Stimulated activated CD4-positive, alpha-beta T cell treated with anti-CD3 and anti-CD28 coated beads, Interleukin-1b, Interleukin-23, amount 100 ng/mL, for 24 hours (primary cell): Measurements from ENCODE around the gene RTF1.
"Not testable (repeated sequence)": the region's sequence is repeated elsewhere in the genome, so short reads cannot be mapped to it uniquely, and the experiment has no call there.

ENCODE experiments used
- DNase-seq, 4 experiments: peaks; one replicate each; pipeline ENCODE4 v3.0.0-alpha.2; 2020; ENCODE audit warnings: low read depth in 4 of 4, low spot score in 1 of 4

Gene RTF1

DNA sequence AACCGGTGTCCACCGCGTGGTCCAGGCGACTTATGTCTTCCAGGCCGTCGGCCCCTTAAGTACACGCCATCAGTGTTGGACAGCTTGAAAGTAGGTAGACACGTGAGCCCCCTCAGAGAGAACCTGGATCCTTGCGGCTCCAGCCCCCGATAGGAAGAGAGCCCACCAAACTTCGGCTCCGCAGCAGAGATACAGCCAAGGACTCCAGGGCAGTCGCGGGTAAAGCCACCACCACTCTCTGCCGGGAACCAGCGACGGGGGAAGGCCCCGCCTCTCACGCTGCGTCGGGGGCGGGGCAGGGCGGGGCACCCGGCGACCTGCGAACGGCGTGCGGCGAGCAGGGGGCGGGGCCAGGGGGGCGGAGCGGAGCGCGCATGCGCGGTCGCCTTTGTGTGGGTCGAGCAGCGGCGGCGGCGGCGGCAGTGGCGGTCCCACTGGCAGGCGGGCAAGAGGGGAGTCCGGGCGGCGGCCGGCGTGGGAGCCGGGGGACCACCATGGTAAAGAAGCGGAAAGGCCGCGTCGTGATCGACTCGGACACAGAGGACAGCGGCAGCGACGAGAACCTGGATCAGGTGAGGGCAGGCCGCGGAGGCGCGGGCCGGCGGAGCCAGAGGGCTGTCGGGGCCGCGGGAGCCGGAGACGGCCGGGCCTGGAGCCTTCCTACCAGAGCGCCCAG lies at the start of gene RTF1:
TSS of gene RTF1 (plus strand) at position 354 of the 676 bp plus-strand sequence. CDS start at position 375, 21 bp downstream.
- DNase-seq, result peak; percentile 89 to 100 (median 96)

DNA sequence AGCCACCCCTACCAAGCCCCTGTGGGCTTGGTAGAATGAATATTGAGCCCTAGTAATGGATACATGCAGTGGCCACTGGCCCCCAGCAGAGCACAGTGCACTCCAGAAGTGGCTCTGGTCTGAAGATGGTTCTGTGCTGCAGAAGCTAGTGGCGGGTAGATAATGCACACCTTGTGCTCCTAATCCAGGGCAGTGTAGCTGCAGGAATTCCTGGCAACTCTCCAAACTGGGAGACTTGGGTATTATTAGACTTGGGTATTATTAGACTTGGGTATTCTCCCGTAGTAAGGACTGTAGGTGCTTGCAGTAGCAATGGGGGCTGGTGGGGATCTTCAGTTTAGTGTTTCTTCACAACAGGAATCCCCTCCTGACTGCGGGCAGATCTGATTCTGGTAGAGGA lies 49.5 kb upstream of the RTF1 start:
- DNase-seq, result no peak

DNA sequence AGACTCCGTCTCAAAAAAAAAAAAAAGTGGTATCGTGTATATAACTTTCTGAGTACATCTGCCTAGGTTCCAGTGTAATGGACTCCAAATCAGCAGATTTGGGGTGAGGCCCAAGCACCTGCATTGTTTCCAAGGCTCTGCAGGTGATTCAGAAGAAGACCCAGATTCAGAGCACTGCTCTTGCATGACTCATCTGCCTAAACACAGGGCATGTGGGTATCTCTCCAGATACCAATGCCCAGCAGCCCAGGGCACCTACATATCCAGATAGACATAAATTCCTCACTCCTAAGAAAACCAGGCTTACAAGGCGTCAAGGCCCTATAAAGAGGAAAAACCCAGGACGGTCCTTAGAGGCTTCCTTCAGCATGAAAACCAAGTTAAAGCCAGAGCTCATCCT lies 38.9 kb upstream of the RTF1 start:
- no peak for DNase-seq

DNA sequence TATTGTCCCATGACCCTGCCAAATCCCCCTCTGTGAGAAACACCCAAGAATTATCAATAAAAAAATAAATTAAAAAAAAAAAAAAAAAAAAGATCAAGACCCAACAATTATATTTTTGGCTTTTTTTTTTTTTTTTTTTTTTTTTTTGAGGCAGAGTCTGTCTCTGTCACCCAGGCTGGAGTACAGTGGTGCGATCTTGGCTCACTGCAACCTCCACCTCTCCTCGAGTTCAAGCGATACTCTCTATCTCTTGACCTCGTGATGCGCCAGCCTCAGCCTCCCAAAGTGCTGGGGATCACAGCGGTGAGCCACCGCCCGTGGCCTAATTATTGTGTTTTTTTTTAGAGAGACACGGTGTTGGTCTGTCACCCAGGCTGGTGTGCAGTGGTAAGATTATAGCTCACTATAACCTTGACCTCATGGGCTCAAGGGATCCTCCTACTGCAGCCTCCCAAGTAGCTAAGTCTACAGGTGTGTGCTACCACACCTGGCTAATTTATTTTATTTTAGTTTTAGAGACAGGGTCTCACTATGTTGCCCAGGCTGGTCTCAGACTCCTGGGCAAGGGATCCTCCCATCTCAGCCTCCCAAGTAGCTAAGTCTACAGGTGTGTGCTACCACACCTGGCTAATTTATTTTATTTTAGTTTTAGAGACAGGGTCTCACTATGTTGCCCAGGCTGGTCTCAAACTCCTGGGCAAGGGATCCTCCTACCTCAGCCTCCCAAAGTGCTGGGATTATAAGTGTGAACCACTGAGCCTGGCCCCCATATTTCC lies 32.7 kb upstream of the RTF1 start:
- DNase-seq, result not testable (repeated sequence)

DNA sequence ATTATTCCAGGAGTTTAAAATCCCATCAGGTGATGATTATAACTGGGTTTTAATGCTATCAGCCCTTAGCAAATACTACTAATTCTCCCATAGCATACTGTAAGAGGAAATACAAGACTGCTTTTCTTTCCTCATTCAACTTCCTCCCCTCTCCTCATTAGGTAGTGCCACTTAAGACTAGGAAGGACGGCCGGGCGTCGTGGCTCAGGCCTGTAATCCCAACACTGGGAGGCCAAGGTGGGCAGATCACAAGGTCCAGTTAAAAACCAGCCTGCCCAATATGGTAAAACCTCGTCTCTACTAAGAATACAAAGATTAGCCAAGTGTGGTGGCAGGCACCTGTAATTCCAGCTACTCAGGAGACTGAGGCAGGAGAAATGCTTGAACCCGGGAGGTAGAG lies 29.2 kb upstream of the RTF1 start:
- DNase-seq, result no peak

DNA sequence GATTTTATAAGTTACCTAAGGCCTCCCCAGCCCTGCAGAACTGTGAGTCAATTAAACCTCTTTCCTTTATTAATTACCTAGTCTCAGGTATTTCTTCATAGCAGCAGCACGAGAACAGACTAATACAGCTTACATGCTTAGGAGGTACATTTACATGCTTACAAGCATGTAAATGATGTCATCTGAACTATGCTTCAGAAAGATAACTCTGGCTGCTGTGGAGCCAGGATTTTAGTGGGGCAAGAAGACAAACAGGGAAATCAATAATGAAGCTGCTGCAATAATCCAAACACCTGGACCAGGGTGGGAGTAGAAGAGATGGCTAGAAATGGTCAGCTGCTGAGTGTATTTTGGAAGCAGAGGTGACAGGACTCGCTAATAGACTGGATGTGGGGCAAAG lies 24.2 kb upstream of the RTF1 start:
- no peak for DNase-seq

DNA sequence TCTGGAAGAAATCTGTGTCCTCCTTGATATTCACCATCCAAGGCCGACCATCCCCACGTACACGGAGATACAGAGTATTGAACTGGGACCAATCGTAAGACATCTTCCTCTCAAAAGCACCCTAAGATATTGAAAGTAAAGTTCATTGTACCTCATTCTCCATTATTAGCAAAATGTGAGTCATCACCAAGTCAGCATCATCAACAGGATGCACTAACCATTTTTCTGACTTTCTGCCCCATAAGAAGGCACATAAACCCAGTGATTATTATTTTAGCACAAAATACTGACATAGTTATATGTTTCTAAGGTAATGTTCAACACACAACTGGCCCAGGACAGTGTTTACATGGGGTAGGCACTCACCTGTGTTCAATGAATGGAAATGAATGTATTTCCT lies 22.0 kb upstream of the RTF1 start:
- no peak for DNase-seq

DNA sequence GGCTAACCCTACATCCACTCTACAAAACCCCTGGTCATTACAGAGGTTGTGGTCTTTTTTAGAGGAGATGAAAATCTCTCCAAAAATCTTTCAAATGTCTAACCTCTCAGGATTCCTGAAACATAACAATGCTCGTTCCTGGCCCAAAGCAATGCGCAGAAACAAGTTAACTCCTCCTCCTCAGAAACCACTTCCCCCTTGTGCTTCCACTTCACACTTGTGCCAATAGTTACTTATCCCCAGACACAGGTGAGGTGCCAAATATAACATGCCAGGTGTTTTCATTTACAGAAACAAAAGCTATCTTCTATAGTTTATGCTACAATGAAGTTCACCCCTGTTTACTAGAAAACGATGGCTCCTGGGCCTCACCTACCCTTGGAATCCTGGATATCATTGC lies 20.8 kb upstream of the RTF1 start:
- no peak for DNase-seq

DNA sequence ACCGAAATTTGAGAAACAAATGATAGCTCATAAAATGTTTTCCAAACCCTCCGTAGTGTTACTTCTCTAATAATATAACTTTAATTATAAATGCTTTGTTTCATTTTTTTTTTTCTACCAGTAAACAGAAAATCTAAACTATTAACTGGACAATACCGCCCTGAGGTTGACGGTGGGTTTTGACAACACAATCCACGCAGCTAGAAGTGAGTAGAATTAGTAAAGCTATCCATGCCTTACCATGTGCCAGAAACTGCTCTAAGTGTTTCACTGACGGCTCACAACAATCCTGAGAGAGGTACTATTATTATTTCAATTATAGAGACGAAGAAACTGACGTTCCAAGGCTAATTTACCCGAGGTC lies 15.0 kb upstream of the RTF1 start:
- DNase-seq, result no peak

DNA sequence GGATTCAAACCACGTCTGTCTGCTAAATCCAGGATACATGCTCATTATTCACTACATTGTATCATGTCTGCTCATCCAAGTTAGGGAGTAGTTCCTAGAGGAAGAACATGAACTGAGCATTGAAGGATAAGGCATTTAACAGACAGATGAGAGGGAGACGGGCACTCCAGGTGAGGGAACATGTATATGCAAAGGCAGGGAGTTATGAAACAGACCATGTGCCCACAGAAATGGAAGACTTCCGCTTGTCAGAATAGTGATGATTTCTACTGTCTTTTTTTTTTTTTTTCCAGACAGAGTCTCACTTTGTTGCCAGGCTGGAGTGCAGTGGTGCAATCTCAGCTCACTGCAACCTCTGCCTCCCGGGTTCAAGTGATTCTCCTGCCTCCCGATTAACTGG lies 9.6 kb upstream of the RTF1 start:
- no peak for DNase-seq

DNA sequence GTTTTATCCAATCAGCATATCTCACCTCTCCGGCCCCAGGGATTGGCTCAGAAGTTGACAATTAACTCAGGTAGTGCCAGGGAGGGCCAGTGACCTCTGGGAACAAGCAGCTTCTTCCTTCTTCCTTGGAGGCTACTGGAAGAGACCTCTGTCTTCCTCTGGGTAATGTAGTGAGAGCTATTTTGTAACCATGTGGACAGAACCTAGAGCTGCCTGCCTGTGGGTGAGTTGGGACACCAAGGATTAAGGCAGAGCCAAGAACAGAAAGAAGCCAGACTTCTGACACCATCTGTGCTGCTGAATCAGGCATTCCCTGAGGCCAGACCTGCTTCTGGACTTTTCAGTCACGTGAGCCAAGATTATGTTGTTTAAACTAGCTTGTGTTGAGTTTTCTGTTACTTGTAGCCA lies 8.7 kb upstream of the RTF1 start:
- no peak for DNase-seq

DNA sequence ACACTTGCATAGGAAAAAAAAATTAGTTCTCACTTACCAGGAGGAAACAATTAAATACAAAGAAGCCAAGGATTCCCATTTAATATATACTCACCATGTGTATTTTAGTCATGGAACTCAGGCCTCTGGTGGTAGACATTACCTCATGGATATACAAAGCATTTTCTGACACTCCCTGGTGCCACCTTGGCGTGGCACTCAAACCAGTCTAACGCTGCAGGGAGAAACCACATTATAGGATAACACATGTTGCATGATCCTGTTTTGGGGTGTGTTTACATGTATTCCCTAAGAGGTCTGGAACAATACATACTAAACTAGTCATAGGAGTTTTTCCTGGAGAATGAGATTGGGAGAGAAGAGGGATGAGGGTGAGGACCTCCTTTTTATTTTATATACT lies 5.9 kb upstream of the RTF1 start:
- DNase-seq, result no peak

DNA sequence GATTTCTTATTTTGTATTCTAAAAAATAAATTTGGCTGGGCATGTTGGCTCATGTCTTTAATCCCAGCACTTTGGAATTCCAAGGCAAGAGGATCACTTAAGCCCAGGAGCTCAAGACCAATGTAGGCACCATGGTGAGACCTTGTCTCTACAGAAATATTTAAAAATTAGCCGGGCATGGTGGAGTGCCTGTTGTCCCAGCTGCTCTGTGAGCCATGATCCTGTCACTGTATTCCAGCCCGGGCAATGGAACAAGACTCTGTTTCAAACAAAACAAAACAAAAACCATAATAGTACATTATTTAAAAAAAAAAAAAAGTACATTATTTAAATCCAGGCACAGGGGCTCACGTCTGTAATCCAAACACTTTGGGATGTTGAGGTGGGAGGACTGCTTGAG lies 5.5 kb upstream of the RTF1 start:
- no peak for DNase-seq

DNA sequence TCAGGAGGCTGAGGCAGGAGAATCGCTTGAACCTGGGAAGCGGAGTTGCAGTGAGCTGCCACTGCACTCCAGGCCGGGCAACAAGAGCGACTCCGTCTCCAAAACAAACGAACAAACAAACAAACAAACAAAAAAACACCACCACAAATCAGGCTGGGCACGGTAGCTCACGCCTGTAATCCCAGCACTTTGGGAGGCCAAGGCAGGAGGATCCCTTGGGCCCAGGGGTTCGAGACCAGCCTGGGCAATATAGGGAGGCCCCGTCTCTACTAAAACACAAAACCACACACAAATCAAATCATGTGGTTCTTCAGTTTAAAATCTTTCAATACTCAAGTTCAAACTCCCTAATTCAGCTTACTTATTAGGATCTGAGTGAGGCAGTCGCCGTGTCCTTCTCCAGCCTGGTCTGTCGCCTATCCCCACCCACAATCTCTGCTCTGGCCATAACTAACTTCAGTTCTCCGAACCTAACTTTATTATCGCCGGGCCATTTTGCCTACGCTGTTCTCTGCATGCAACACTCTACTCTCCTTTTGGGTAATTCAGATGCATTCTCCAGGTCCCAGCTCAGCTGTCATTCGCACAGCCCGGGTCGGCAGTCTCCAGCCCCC lies 660 bp upstream of the RTF1 start:
- peak in 1 of 4 experiments; percentile 4 for DNase-seq

DNA sequence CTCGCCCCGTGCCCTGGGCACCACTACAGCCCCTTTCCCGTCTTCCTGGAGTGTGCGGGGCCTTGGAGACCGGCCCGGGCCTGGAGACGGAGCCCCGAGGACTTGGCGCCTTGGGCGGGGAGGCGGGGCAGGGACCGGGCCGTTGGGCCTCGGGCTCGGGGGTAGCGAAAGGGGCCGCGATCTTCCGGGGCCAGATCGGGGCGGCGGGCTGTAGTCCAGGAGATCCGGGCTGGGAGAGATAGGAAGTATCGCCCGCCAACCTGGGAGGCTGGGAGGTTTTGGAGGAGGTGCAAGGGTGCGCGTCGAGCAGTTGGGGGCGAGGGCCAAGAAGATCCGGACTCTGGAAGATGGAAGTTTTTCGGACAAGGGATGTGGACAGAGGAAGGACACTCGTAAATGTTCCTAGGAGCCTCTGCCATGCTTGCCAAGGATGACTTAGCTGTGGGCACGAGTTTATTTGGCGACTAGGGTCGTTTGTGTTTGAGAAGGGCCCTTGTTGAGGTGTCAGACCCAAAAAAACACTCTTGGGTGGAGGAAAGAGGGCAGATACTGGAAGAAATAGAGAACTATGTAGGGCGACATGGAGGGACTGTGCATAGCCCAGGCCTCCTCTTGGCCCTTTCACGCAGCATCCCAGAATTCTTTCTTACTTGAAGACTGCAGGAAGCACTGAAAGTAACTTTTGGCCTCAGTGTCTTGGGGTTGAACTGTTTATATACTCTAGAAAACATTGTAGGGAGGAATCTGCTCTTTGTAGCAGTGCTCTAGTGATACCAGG lies 712 bp downstream of the RTF1 start:
- DNase-seq, result peak in 2 of 4 experiments; percentile 9 to 11

DNA sequence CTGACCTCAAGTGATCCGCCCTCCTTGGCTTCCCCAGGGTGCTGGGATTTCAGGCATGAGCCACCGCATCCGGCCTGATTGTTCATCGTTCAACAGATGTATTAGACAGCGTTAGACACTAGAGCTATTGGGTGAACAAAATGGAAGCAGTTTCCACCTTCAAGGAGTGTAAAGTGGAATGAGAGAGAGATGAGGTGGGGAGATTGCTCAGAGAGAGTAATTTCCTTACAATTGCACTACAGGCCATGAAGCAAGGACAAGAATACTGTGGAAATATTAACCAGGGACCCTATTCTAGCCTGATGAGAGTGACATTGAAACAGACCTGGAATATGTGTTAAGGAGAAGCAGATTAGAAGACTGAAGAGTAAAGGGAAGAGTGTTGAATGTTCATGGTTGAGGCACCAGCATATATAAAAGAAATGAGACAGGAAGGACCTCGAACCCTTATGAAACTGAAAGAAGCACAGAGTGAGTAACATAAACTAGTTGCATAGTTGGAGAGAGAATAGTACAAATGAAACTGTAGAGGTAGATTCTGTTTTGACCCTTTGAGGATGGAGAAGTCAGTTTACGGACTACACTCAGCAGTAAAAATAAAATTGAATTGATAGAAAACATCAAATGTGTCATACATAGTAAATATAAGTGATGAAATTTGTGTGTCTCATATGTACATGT lies 7.2 kb downstream of the RTF1 start:
- no peak for DNase-seq

DNA sequence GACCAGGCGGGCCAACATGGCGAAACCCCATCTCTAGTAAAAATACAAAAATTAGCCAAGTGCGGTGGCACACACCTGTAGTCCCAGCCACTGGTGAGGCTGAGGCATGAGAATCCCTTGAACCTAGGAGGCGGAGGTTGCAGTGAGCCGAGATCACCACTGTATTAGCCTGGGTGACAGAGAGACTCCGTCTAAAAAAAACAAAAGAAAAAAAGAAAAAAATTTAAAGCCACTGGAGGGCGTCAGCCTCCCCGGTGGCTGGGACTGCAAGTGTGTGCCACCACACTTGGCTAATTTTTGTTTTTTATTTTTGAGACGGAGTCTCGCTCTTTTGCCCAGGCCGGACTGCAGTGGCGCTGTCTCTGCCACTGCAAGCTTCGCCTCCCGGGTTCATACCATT lies 7.9 kb downstream of the RTF1 start:
- no peak for DNase-seq

DNA sequence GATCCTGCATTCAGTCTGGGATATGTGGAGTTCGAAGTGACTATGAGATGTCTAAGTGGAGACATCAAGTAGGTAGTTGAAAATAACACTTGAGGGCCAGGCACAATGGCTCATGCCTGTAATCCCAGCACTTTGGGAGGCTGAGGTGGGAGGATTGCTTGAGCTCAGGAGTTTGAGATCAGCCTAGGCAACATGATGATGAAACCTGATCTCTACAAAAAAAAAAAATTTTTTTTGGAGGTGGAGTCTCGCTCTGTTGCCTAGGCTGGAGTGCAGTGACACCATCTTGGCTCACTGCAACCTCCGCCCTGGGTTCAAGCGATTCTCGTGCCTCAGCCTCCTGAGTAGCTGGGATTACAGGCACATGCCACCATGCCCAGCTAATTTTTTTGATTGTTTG lies 9.0 kb downstream of the RTF1 start:
- DNase-seq, result not testable (repeated sequence)

DNA sequence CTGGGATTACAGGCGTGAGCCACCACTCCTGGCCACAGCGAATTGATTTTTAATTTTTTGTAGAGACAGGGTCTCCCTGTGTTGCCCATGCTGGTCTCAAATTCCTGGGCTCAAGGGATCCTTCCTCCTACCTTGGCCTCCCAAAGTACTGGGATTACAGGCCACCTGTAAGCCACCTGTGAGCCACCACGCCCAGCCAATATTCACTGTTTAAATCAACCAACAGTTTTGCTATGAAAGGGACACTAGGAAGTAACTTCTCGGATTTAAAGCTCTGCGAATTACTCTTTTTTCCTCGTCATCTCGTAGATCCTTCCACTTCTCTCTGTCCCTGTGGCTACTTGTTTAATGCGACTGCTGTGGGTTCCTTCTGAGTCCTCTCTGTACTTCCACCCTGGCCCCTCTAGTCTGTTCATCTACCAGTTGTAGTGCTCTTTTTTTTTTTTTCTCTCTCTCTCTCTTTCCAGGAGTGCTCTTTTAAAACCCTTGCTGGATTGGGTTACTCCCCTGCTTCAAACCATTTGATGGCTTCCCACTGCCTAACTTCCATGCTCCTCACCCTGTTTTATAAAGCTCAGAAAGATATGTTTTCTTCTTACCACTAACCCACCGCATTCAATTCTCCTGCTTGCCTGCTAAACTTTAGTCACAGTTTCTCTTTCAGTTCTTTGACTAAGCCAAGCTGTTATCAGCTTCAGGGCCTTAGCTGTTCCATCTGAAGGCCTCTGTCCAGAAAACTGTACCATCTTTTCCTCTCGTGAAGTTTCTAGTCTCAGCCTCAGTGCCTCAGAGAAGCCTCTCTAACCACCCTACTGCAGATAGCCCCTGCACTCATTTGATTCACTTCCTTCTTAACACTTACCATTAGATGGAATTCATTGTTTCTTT lies 12.4 kb downstream of the RTF1 start:
- DNase-seq, result no peak
